Prostate gland (tissue), 2 donors: ENCODE data around the gene BARX1.

Experiments used
- CTCF ChIP-seq, 4 experiments: fragments of 200-600 bp in 2 of 4; fragments of 450-650 bp in 2 of 4; sonication (generic) in 2 of 4; IDR thresholded peaks; 1 replicate in 3 of 4; 2 replicates in 1 of 4; pipeline ENCODE4 v1.5.1; 2016 to 2019; ENCODE audit warnings: antibody characterized with exemption in 4 of 4, mild to moderate bottlenecking in 2 of 4, moderate library complexity in 2 of 4
- POLR2A ChIP-seq: fragments of 450-650 bp; IDR thresholded peaks from one replicate; pipeline ENCODE4 v1.6.1; 2016; ENCODE audit warnings: antibody characterized with exemption, mild to moderate bottlenecking

GRCh38 chr9:93946338-93946712 lies 8.8 kb downstream of the BARX1 start:
- TF ChIP-seq CTCF (IDR thresholded peaks at IDR 0.05): no peak
- TF ChIP-seq POLR2A: no peak
